RWPE2 (cell line): Measurements from ENCODE around the gene NFASC.

ENCODE experiments used
- ATAC-seq: fragments of 200-7000 bp; cut with Tn5 transposase; 3 replicates; pipeline ENCODE4 v1.9.1; 2021; ENCODE audit warnings: low read depth
- DNase-seq: peaks from one replicate; pipeline ENCODE4 v3.0.0-alpha.2; 2020; ENCODE audit warnings: low spot score
- H3K27ac ChIP-seq: fragments of 450-650 bp; 2 replicates; pipeline ENCODE4 v1.5.1; 2017; ENCODE audit warnings: mild to moderate bottlenecking; ENCODE audit not compliant: poor library complexity, severe bottlenecking
- H3K27me3 ChIP-seq: fragments of 250-450 bp; sonication (Bioruptor Pico); 2 replicates; pipeline ENCODE4 v1.5.1; 2021; ENCODE audit warnings: mild to moderate bottlenecking, moderate library complexity; ENCODE audit not compliant: insufficient read depth, poor library complexity, severe bottlenecking
- H3K36me3 ChIP-seq: fragments of 250-450 bp; sonication (Bioruptor Pico); 2 replicates; pipeline ENCODE4 v1.5.1; 2020; ENCODE audit warnings: low read depth, mild to moderate bottlenecking, moderate library complexity
- H3K4me1 ChIP-seq: fragments of 250-450 bp; sonication (Bioruptor Pico); 2 replicates; pipeline ENCODE4 v1.5.1; 2021; ENCODE audit warnings: mild to moderate bottlenecking, moderate library complexity; ENCODE audit not compliant: insufficient read depth, poor library complexity, severe bottlenecking
- H3K4me3 ChIP-seq: fragments of 250-450 bp; sonication (Bioruptor Pico); 2 replicates; pipeline ENCODE4 v1.5.1; 2021; ENCODE audit warnings: mild to moderate bottlenecking, moderate library complexity; ENCODE audit not compliant: severe bottlenecking
- H3K9me3 ChIP-seq: fragments of 250-450 bp; sonication (Bioruptor Pico); 2 replicates; pipeline ENCODE4 v1.5.1; 2021; ENCODE audit warnings: mild to moderate bottlenecking, moderate library complexity; ENCODE audit not compliant: severe bottlenecking
- CTCF ChIP-seq: fragments of 450-650 bp; IDR thresholded peaks from one replicate; pipeline ENCODE4 v1.5.1; 2017; ENCODE audit warnings: mild to moderate bottlenecking, moderate library complexity; ENCODE audit not compliant: poor library complexity, severe bottlenecking

Gene NFASC

GRCh38 chr1:205068457-205069040 lies 197.9 kb downstream of the NFASC start:
- Histone ChIP-seq H3K9me3 (no peaks in the 10 kb centered on the region), H3K27ac (no peak overlapping the region), H3K27me3 (no peaks in the 10 kb centered on the region), H3K36me3 (no peaks in the 10 kb centered on the region), H3K4me3 (no peak overlapping the region), H3K4me1 (no peaks in the 10 kb centered on the region)
- no peak for ATAC-seq
- no peak for TF ChIP-seq CTCF
- no peak for DNase-seq

DNA sequence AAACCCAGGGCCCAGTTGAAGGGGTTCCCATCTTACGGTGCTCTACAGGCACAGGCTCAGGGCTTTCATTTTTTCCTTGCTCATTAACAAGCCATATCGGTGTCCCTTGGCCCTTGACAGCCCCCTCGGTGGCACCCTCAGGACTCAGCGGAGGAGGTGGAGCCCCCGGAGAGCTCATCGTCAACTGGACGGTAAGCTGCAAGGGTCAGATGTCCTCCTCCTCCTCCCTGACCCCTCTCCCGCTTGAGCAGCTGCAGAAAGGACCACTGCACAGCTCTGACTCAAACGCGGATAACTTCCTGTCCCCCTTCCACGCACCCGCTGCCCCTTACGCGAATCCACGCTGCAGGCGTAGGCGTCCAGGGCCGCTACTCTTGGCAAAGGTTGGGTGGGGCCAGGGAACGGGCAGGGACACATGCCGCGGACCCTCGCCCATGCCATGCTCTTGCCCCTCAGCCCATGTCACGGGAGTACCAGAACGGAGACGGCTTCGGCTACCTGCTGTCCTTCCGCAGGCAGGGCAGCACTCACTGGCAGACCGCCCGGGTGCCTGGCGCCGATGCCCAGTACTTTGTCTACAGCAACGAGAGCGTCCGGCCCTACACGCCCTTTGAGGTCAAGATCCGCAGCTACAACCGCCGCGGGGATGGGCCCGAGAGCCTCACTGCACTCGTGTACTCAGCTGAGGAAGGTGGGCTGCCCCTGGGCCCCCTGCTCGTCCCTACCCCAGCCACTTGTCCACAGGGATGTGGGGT lies 198.9 kb downstream of the NFASC start:
- no peak for TF ChIP-seq CTCF
- no peak for ATAC-seq

DNA sequence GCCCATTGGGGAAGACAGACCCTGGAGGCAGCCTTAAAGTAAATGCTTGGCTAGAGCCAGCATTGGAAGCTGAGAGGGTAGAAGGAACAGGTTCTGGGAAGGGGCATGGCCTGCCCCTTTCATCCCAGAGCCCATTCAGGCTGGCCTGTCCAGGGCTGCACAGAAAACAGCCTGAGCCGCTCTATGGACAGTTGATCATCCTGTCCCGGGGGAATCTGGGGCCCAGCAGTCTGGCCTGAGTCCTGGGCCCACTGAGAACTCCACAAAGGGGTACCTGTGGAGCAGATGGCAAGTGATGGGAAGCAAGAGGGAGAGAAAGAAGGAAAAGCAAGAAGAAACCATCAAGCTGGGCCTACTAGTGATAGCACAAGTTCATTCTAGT lies 200.4 kb downstream of the NFASC start:
- no peaks in the 10 kb centered on the region for H3K36me3 ChIP-seq
- no peaks in the 10 kb centered on the region for H3K27me3 ChIP-seq
- ATAC-seq (no peak), DNase-seq (no peak)
- H3K4me3 ChIP-seq, result no peak overlapping the region
- no peaks in the 10 kb centered on the region for H3K9me3 ChIP-seq
- TF ChIP-seq CTCF, result no peak
- no peaks in the 10 kb centered on the region for H3K4me1 ChIP-seq
- H3K27ac ChIP-seq, result no peak overlapping the region

More for the DNA sequence above, 198.9 kb downstream of the NFASC start:
- no peak for DNase-seq
- Histone ChIP-seq H3K27ac (no peak overlapping the region), H3K27me3 (no peaks in the 10 kb centered on the region), H3K36me3 (no peaks in the 10 kb centered on the region), H3K4me3 (no peak overlapping the region), H3K4me1 (no peaks in the 10 kb centered on the region), H3K9me3 (no peaks in the 10 kb centered on the region)

GRCh38 chr1:205071801-205072200 lies 201.1 kb downstream of the NFASC start:
- H3K4me1 ChIP-seq, result no peaks in the 10 kb centered on the region
- TF ChIP-seq CTCF, result no peak
- no peak overlapping the region for H3K4me3 ChIP-seq
- no peaks in the 10 kb centered on the region for H3K9me3 ChIP-seq
- DNase-seq (no peak), ATAC-seq (no peak)
- no peak overlapping the region for H3K27ac ChIP-seq
- H3K27me3 ChIP-seq, result no peaks in the 10 kb centered on the region
- H3K36me3 ChIP-seq, result no peaks in the 10 kb centered on the region

DNA sequence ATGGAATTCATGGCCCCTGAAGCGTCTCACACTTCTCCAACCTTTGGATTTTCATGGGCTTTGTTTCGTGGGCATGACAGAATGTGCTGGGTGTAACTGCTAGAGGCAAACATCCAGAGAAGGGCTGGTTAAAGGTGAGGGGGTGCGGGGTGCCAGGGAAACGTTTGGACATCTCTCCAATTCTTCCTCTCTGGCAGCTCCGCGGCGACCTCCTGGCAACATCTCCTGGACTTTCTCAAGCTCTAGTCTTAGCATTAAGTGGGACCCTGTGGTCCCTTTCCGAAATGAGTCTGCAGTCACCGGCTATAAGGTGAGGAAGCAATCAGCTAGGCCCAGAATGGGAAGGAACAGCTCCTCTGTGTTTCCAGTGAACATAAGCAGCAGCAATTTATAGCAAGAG lies 201.6 kb downstream of the NFASC start:
- H3K36me3 ChIP-seq, result no peaks in the 10 kb centered on the region
- no peaks in the 10 kb centered on the region for H3K9me3 ChIP-seq
- no peaks in the 10 kb centered on the region for H3K4me1 ChIP-seq
- H3K4me3 ChIP-seq, result no peak overlapping the region
- no peak overlapping the region for H3K27ac ChIP-seq
- no peak for DNase-seq
- no peak for TF ChIP-seq CTCF
- no peak for ATAC-seq
- H3K27me3 ChIP-seq, result no peaks in the 10 kb centered on the region
